ACHN (cell line): ENCODE measurements around the gene JMJD4.

Experiments
- DNase-seq: peaks from one replicate; pipeline ENCODE4 v3.0.0-alpha.2; 2015
- in situ Hi-C: cut with HindIII; loops from 2 replicates; pipeline ENCODE4 v1.10.0; 2017; ENCODE audit warnings: low sequenced_read_pairs, low pct_ligation_motif_present, low pct_unique_long_range_greater_than_20kb

JMJD4 gene

GRCh38 chr1:227739636-227740035 is 4.5 kb upstream of the JMJD4 start:
- in situ Hi-C loops = no loop called here

GRCh38 chr1:227738820-227739219 is 3.7 kb upstream of the JMJD4 start:
- in situ Hi-C loops = no loop called here
- no peak for DNase-seq

More at GRCh38 chr1:227739636-227740035, 4.5 kb upstream of the JMJD4 start:
- no peak for DNase-seq

- no peak for DNase-seq
- in situ Hi-C loops = no loop called here
Measured at GRCh38 chr1:227736814-227737432, 1.8 kb upstream of the JMJD4 start.

GRCh38 chr1:227735539-227736285 is 610 bp upstream of the JMJD4 start:
- in situ Hi-C loops = no loop called here
- no peak for DNase-seq

- in situ Hi-C loops = no loop called here
- no peak for DNase-seq
Measured at GRCh38 chr1:227734546-227734855, 601 bp downstream of the JMJD4 start.

GRCh38 chr1:227733751-227734545 is 1.2 kb downstream of the JMJD4 start:
- DNase-seq = no peak
- in situ Hi-C loops = no loop called here

- DNase-seq = no peak
- in situ Hi-C loops = no loop called here
Measured at GRCh38 chr1:227733309-227733705, 1.8 kb downstream of the JMJD4 start.

GRCh38 chr1:227732586-227733308 is 2.4 kb downstream of the JMJD4 start:
- in situ Hi-C loops = no loop called here
- DNase-seq = no peak

GRCh38 chr1:227731696-227732585 is 3.2 kb downstream of the JMJD4 start:
- no peak for DNase-seq
- in situ Hi-C loops = no loop called here

GRCh38 chr1:227731241-227731677 is 3.8 kb downstream of the JMJD4 start:
- DNase-seq = no peak
- in situ Hi-C loops = no loop called here

- in situ Hi-C loops = no loop called here
Measured at GRCh38 chr1:227730630-227731151, 4.4 kb downstream of the JMJD4 start.

GRCh38 chr1:227729881-227730629 is 5.0 kb downstream of the JMJD4 start:
- in situ Hi-C loops = no loop called here
- peak; percentile 68 for DNase-seq

More at GRCh38 chr1:227730630-227731151, 4.4 kb downstream of the JMJD4 start:
- DNase-seq = no peak

GRCh38 chr1:227729144-227729880 is 5.8 kb downstream of the JMJD4 start:
- DNase-seq = no peak
- in situ Hi-C loops = no loop called here

- DNase-seq = no peak
Measured at GRCh38 chr1:227728892-227729143, 6.3 kb downstream of the JMJD4 start.

GRCh38 chr1:227728059-227728891 is 6.8 kb downstream of the JMJD4 start:
- in situ Hi-C loops = no loop called here
- DNase-seq = peak; percentile 95

More at GRCh38 chr1:227728892-227729143, 6.3 kb downstream of the JMJD4 start:
- in situ Hi-C loops = no loop called here
